GM12878 (cell line): ENCODE data around the gene HCFC1. TPM values are rescaled to one million over a fixed set of nuclear protein-coding genes. Genes with fewer than 3 reads are reported as not detected.

Experiments
- CHD2 ChIP-seq: IDR thresholded peaks from 2 replicates; pipeline ENCODE4 v1.6.1; 2011; ENCODE audit warnings: low read depth, low read length, improper control_type of control experiment, borderline replicate concordance
- ESRRA ChIP-seq: IDR thresholded peaks from 2 replicates; pipeline ENCODE4 v1.6.1; 2012; ENCODE audit warnings: mild to moderate bottlenecking, low read length, improper control_type of control experiment
- FOXK2 ChIP-seq: fragments of 450-650 bp; IDR thresholded peaks from 2 replicates; pipeline ENCODE4 v1.6.1; 2017; ENCODE audit warnings: mild to moderate bottlenecking, moderate library complexity
- GABPA ChIP-seq: IDR thresholded peaks from 2 replicates; pipeline ENCODE4 v1.6.1; 2014; ENCODE audit warnings: antibody characterized with exemption, low read depth, mild to moderate bottlenecking, inconsistent platforms
- HDGF ChIP-seq: fragments of 450-650 bp; IDR thresholded peaks from 2 replicates; pipeline ENCODE4 v1.6.1; 2016; ENCODE audit warnings: antibody characterized with exemption
- KAT2A ChIP-seq: conservative IDR thresholded peaks from 2 replicates; pipeline ENCODE4 v1.6.1; 2011; ENCODE audit warnings: low read depth, low read length; ENCODE audit not compliant: control insufficient read depth
- MTA3 ChIP-seq: IDR thresholded peaks from 2 replicates; pipeline ENCODE4 v1.6.1; 2012; ENCODE audit warnings: low read length, inconsistent platforms, borderline replicate concordance
- NFXL1 ChIP-seq: fragments of 450-650 bp; IDR thresholded peaks from 2 replicates; pipeline ENCODE4 v1.6.1; 2017; ENCODE audit warnings: antibody characterized with exemption, mild to moderate bottlenecking, borderline replicate concordance
- NFYB ChIP-seq: IDR thresholded peaks from 2 replicates; pipeline ENCODE4 v1.6.1; 2011; ENCODE audit warnings: low read depth, mild to moderate bottlenecking, low read length, improper control_type of control experiment, moderate library complexity; ENCODE audit not compliant: insufficient read depth
- NKRF ChIP-seq: fragments of 450-650 bp; conservative IDR thresholded peaks from 2 replicates; pipeline ENCODE4 v1.6.1; 2017; ENCODE audit warnings: mild to moderate bottlenecking, moderate library complexity
- NR2C1 ChIP-seq: fragments of 450-650 bp; IDR thresholded peaks from 2 replicates; pipeline ENCODE4 v1.6.1; 2017; ENCODE audit warnings: antibody characterized with exemption, mild to moderate bottlenecking, moderate library complexity
- PAX5 ChIP-seq: IDR thresholded peaks from 2 replicates; pipeline ENCODE4 v1.6.1; 2011; ENCODE audit warnings: low read depth, low read length, borderline replicate concordance
- POLR2A ChIP-seq: IDR thresholded peaks from 2 replicates; pipeline ENCODE4 v1.6.1; 2011; ENCODE audit warnings: low read depth, mild to moderate bottlenecking, low read length
- RBBP5 ChIP-seq: fragments of 200-600 bp; sonication (generic); conservative IDR thresholded peaks from 2 replicates; pipeline ENCODE4 v1.6.1; 2016
- RCOR1 ChIP-seq: conservative IDR thresholded peaks from 2 replicates; pipeline ENCODE4 v1.6.1; 2012; ENCODE audit warnings: low read depth, low read length, improper control_type of control experiment
- RELB ChIP-seq: fragments of 450-650 bp; IDR thresholded peaks from 2 replicates; pipeline ENCODE4 v1.6.1; 2017; ENCODE audit warnings: low read depth, mild to moderate bottlenecking, moderate library complexity
- SMARCA5 ChIP-seq: fragments of 450-650 bp; IDR thresholded peaks from 2 replicates; pipeline ENCODE4 v1.6.1; 2017; ENCODE audit warnings: mild to moderate bottlenecking
- SMC3 ChIP-seq: IDR thresholded peaks from 2 replicates; pipeline ENCODE4 v1.6.1; 2011; ENCODE audit warnings: low read length, improper control_type of control experiment, borderline replicate concordance
- SREBF1 ChIP-seq: IDR thresholded peaks from 2 replicates; pipeline ENCODE4 v1.6.1; 2012; ENCODE audit warnings: mild to moderate bottlenecking, low read length
- STAT3 ChIP-seq: IDR thresholded peaks from 2 replicates; pipeline ENCODE4 v1.6.1; 2011; ENCODE audit warnings: low read depth, low read length, improper control_type of control experiment
- TCF7 ChIP-seq: IDR thresholded peaks from 2 replicates; pipeline ENCODE4 v1.6.1; 2014; ENCODE audit warnings: antibody characterized with exemption, borderline replicate concordance
- ZBED1 ChIP-seq: IDR thresholded peaks from 2 replicates; pipeline ENCODE4 v1.6.1; 2016; ENCODE audit warnings: borderline replicate concordance
- ZNF207 ChIP-seq: fragments of 450-650 bp; IDR thresholded peaks from 2 replicates; pipeline ENCODE4 v1.6.1; 2014; ENCODE audit warnings: antibody characterized with exemption, mild to moderate bottlenecking, borderline replicate concordance
- polyA plus RNA-seq, 11 experiments: library from polyadenylated mRNA; depleted of rRNA in 4 of 11; unstranded in 6 of 11; stranded (reverse) in 5 of 11; fragments of >200 nt; fragmentation: Nextera tagmentation in 4 of 11; fragmentation: Illumina TruSeq in 1 of 11; extraction: Ambion mirVana in 4 of 11; extraction: Trizol in 1 of 11; gene quantifications; 1 replicate in 1 of 11; 2 replicates in 10 of 11; pipeline versions ENCODE4 v1.2.1 to v1.2.3, GENCODE V29; 2011 to 2016; ENCODE audit warnings: inconsistent platforms in 2 of 11, missing spikeins in 2 of 11, low read depth in 1 of 11
- total RNA-seq, 4 experiments: library from RNA; depleted of rRNA in 3 of 4; stranded (reverse); fragments of >200 nt in 3 of 4; fragmentation: Illumina TruSeq in 1 of 4; extraction: Trizol in 1 of 4; gene quantifications; 2 replicates each; pipeline versions ENCODE4 v1.2.1 to v1.2.3, GENCODE V29; 2013 to 2021
- TF ChIP-seq, protein P1 (sequence below): IDR thresholded peaks from 2 replicates; pipeline ENCODE4 v1.6.1; 2012; ENCODE audit warnings: improper control_type of control experiment, low read depth, low read length; ENCODE audit not compliant: insufficient replicate concordance

HCFC1 gene
- total and polyA plus RNA-seq, 10 of the 15 experiments (the other 5 are each of a cell fraction or from before 2014, with no cell fraction given) = 3.9 to 92.7 (median 23.5) TPM

- TF ChIP-seq, protein P1, sequence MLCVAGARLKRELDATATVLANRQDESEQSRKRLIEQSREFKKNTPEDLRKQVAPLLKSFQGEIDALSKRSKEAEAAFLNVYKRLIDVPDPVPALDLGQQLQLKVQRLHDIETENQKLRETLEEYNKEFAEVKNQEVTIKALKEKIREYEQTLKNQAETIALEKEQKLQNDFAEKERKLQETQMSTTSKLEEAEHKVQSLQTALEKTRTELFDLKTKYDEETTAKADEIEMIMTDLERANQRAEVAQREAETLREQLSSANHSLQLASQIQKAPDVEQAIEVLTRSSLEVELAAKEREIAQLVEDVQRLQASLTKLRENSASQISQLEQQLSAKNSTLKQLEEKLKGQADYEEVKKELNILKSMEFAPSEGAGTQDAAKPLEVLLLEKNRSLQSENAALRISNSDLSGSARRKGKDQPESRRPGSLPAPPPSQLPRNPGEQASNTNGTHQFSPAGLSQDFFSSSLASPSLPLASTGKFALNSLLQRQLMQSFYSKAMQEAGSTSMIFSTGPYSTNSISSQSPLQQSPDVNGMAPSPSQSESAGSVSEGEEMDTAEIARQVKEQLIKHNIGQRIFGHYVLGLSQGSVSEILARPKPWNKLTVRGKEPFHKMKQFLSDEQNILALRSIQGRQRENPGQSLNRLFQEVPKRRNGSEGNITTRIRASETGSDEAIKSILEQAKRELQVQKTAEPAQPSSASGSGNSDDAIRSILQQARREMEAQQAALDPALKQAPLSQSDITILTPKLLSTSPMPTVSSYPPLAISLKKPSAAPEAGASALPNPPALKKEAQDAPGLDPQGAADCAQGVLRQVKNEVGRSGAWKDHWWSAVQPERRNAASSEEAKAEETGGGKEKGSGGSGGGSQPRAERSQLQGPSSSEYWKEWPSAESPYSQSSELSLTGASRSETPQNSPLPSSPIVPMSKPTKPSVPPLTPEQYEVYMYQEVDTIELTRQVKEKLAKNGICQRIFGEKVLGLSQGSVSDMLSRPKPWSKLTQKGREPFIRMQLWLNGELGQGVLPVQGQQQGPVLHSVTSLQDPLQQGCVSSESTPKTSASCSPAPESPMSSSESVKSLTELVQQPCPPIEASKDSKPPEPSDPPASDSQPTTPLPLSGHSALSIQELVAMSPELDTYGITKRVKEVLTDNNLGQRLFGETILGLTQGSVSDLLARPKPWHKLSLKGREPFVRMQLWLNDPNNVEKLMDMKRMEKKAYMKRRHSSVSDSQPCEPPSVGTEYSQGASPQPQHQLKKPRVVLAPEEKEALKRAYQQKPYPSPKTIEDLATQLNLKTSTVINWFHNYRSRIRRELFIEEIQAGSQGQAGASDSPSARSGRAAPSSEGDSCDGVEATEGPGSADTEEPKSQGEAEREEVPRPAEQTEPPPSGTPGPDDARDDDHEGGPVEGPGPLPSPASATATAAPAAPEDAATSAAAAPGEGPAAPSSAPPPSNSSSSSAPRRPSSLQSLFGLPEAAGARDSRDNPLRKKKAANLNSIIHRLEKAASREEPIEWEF = no peak
- TF ChIP-seq ZNF207 (no peak), SMARCA5 (0 out of 2 replicates have a peak, but pooled peaks have one; percentile 15), RBBP5 (no peak), PAX5 (no peak), SREBF1 (no peak), NFYB (no peak), NR2C1 (peak; percentile 92), RCOR1 (peak; percentile 96), HDGF (no peak), MTA3 (no peak), ZBED1 (no peak), CHD2 (no peak), TCF7 (no peak), GABPA (no peak), RELB (no peak; the same call in 1 of the 2 replicates), STAT3 (no peak), NFXL1 (no peak), NKRF (peak; percentile 76), FOXK2 (no peak), SMC3 (no peak), POLR2A (no peak), KAT2A (no peak), ESRRA (no peak)
Observed at GRCh38 chrX:153970357-153971123, 1.1 kb downstream of the HCFC1 start (continued).
